Hematopoietic multipotent progenitor cell treated with erythropoietin and hydrocortisone succinate and interleukin-3 and kit ligand, for 15 days (in vitro differentiated cells): ENCODE results near the gene CCDC177.
"Not testable (repeated sequence)": the region's sequence is repeated elsewhere in the genome, so short reads cannot be mapped to it uniquely, and the experiment has no call there.

Experiments used
- DNase-seq: peaks from one replicate; pipeline ENCODE4 v3.0.0-alpha.2; 2015; ENCODE audit warnings: low spot score

CCDC177 gene

GRCh38 chr14:69599431-69599830, 24.8 kb upstream of the CCDC177 start:
- DNase-seq, result not testable (repeated sequence)

GRCh38 chr14:69595336-69595735, 20.7 kb upstream of the CCDC177 start:
- no peak for DNase-seq

- DNase-seq, result no peak
Measured at GRCh38 chr14:69594846-69595245, 20.2 kb upstream of the CCDC177 start.

- no peak for DNase-seq
Measured at GRCh38 chr14:69593018-69593677, 18.5 kb upstream of the CCDC177 start.

GRCh38 chr14:69591317-69591716, 16.6 kb upstream of the CCDC177 start:
- DNase-seq, result no peak

GRCh38 chr14:69587389-69587788, 12.7 kb upstream of the CCDC177 start:
- DNase-seq, result no peak

- DNase-seq, result no peak
Measured at GRCh38 chr14:69586404-69586803, 11.7 kb upstream of the CCDC177 start.

GRCh38 chr14:69584389-69584788, 9.7 kb upstream of the CCDC177 start:
- no peak for DNase-seq

GRCh38 chr14:69582829-69583228, 8.2 kb upstream of the CCDC177 start:
- DNase-seq, result no peak

- DNase-seq, result no peak
Measured at GRCh38 chr14:69582212-69582611, 7.5 kb upstream of the CCDC177 start.

- DNase-seq, result no peak
Measured at GRCh38 chr14:69581316-69581935, 6.8 kb upstream of the CCDC177 start.

GRCh38 chr14:69580009-69580577, 5.4 kb upstream of the CCDC177 start:
- DNase-seq, result peak; percentile 30

- no peak for DNase-seq
Measured at GRCh38 chr14:69579476-69579875, 4.8 kb upstream of the CCDC177 start.

- no peak for DNase-seq
Measured at GRCh38 chr14:69574954-69575295, 254 bp upstream of the CCDC177 start.

- DNase-seq, result no peak
Measured at GRCh38 chr14:69573831-69574262, 824 bp downstream of the CCDC177 start.

- DNase-seq, result no peak
Measured at GRCh38 chr14:69573205-69573830, 1.4 kb downstream of the CCDC177 start.

GRCh38 chr14:69572841-69573135, 1.9 kb downstream of the CCDC177 start:
- no peak for DNase-seq

- no peak for DNase-seq
Measured at GRCh38 chr14:69572030-69572840, 2.4 kb downstream of the CCDC177 start.

GRCh38 chr14:69571449-69572029, 3.1 kb downstream of the CCDC177 start:
- no peak for DNase-seq

GRCh38 chr14:69570836-69571330, 3.8 kb downstream of the CCDC177 start:
- no peak for DNase-seq

- DNase-seq, result no peak
Measured at GRCh38 chr14:69569859-69570258, 4.8 kb downstream of the CCDC177 start.

GRCh38 chr14:69567563-69567962, 7.1 kb downstream of the CCDC177 start:
- no peak for DNase-seq
